Natural killer cell (primary cell): ENCODE results near the gene C1orf159. TPM values are rescaled to one million over a fixed set of nuclear protein-coding genes. Genes with fewer than 3 reads are reported as not detected.
"Not testable (repeated sequence)": the region's sequence is repeated elsewhere in the genome, so short reads cannot be mapped to it uniquely, and the experiment has no call there.

Source experiments
- ATAC-seq, 3 donors: fragments of 150-1000 bp in 2 of 3; fragments of 200-7000 bp in 1 of 3; cut with Tn5 transposase; 1 replicate in 1 of 3; 2 replicates in 2 of 3; pipeline ENCODE4 v1.10.0; 2021; ENCODE audit warnings: mild to moderate bottlenecking in 2 of 3, moderate library complexity in 2 of 3
- DNase-seq, 2 donors: peaks; one replicate each; pipeline versions ENCODE4 v3.0.0 to v3.0.0-alpha.2; 2013 to 2021; ENCODE audit warnings: mixed read lengths in 1 of 2
- H3K27ac ChIP-seq: one replicate; pipeline ENCODE4 v1.5.1; 2013; ENCODE audit warnings: mild to moderate bottlenecking, low read length
- H3K27me3 ChIP-seq: one replicate; pipeline ENCODE4 v1.6.1; 2013; ENCODE audit warnings: low read length; ENCODE audit not compliant: control insufficient read depth, insufficient read depth
- H3K36me3 ChIP-seq: one replicate; pipeline ENCODE4 v1.6.1; 2013; ENCODE audit warnings: low read length; ENCODE audit not compliant: control insufficient read depth, insufficient read depth
- H3K4me1 ChIP-seq: one replicate; pipeline ENCODE4 v1.6.1; 2013; ENCODE audit warnings: low read length; ENCODE audit not compliant: control insufficient read depth, insufficient read depth
- H3K4me3 ChIP-seq: one replicate; pipeline ENCODE4 v1.5.1; 2013; ENCODE audit warnings: low read length
- H3K9me3 ChIP-seq: one replicate; pipeline ENCODE4 v1.6.1; 2013; ENCODE audit warnings: low read length; ENCODE audit not compliant: control insufficient read depth, insufficient read depth
- H3K27ac Mint-ChIP-seq, 2 donors: one replicate each; pipeline ENCODE4 v1.8.0; 2022; ENCODE audit warnings: mild to moderate bottlenecking in 2 of 2, mixed read lengths in 2 of 2, moderate library complexity in 1 of 2
- H3K27me3 Mint-ChIP-seq, 2 donors: one replicate each; pipeline ENCODE4 v1.8.0; 2022; ENCODE audit warnings: low read depth in 2 of 2, mixed read lengths in 2 of 2
- H3K36me3 Mint-ChIP-seq: one replicate; pipeline ENCODE4 v1.8.0; 2022; ENCODE audit warnings: mixed read lengths
- H3K4me1 Mint-ChIP-seq, 2 donors: one replicate each; pipeline ENCODE4 v1.8.0; 2022; ENCODE audit warnings: mixed read lengths in 2 of 2
- H3K4me3 Mint-ChIP-seq: one replicate; pipeline ENCODE4 v1.8.0; 2022; ENCODE audit warnings: mild to moderate bottlenecking, moderate library complexity, mixed read lengths
- H3K9me3 Mint-ChIP-seq, 2 donors: one replicate each; pipeline ENCODE4 v1.8.0; 2022; ENCODE audit warnings: mixed read lengths in 2 of 2
- WGBS: methylation state at CpG from one replicate; pipeline ENCODE4 v1.1.7; 2013; ENCODE audit warnings: missing lambda C conversion rate; ENCODE audit not compliant: insufficient coverage; 5-methylcytosine and 5-hydroxymethylcytosine counted together
- intact Hi-C: fragments of 100-400 bp; cut with micrococcal nuclease; formaldehyde crosslinking; loops from one replicate; pipeline ENCODE4 v1.14.2; 2022
- total RNA-seq, 4 donors: library from RNA; stranded (reverse); fragments of 120-200 nt in 1 of 4; gene quantifications; one replicate each; pipeline versions ENCODE4 v1.2.3 to v1.2.4, GENCODE V29; 2013 to 2022
- TF ChIP-seq, protein P1 (sequence below): fragments of 200-600 bp; IDR thresholded peaks from one replicate; pipeline ENCODE4 v1.8.0; 2022; ENCODE audit warnings: antibody characterized with exemption

Gene C1orf159
- total RNA-seq, 3 donors from 2014 or later (not counting 1 experiment from before 2014, with no cell fraction given): 19.6 to 25.1 (median 21.5) TPM

DNA sequence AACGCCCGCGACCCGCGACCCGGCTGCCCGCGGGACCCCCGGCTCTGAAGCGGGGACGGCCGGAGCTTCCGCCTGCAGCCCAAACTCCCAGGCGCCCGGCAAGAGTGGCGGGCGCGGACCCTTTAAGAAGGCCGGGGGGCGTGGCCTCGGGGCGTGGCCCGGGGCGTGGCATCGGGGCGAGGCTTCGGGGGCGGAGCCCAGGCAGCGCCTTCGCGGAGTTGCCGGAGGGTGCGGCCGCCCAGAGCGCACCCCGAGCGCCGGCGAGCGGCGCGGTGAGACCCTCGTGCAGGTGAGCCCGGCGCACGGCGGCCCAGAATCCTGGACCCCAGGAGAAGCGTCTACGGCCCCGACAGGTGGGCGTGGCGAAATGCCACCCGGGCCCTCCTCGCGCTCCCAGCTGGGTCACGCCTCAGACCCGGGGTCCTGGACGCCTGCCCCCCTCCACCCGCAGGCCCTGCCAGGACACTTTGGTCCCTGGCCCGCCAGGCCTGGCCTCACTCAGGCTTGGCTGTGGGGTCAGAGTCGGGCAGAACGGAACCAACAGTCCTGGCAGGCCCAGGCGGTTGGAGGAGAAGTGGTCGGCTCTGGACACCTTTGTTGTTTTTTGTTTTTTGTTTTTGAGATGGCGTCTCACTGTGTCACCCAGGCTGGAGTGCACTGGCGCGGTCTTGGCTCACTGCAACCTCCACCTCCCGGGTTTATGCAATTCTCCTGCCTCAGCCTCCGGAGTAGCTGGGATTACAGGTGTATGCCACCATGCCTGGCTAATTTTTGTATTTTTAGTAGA lies 56.2 kb downstream of the C1orf159 start:
- Histone ChIP-seq H3K27me3 (peaks cover 47% of the 10 kb centered on the region), H3K9me3 (no peaks in the 10 kb centered on the region), H3K4me3 (peak overlapping the region; percentile 7), H3K4me1 (peaks cover 31% of the 10 kb centered on the region), H3K36me3 (no peaks in the 10 kb centered on the region), H3K27ac (no peak overlapping the region)
- Mint-ChIP-seq H3K27me3 (peaks cover 7 to 33% of the 10 kb centered on the region in 2 donors), H3K27ac (no peak overlapping the region), H3K9me3 (no peaks in the 10 kb centered on the region), H3K36me3 (no peaks in the 10 kb centered on the region), H3K4me3 (peak overlapping the region; percentile 25), H3K4me1 (peaks cover 0 to 18% of the 10 kb centered on the region in 2 donors)
- 3% methylated on average over 69 of the region's 69 CpGs for WGBS
- intact Hi-C loops: no loop called here
- peak; percentile 79 to 90 for DNase-seq
- ATAC-seq: peak; percentile 60 to 82 (median 70)
- TF ChIP-seq, protein P1, sequence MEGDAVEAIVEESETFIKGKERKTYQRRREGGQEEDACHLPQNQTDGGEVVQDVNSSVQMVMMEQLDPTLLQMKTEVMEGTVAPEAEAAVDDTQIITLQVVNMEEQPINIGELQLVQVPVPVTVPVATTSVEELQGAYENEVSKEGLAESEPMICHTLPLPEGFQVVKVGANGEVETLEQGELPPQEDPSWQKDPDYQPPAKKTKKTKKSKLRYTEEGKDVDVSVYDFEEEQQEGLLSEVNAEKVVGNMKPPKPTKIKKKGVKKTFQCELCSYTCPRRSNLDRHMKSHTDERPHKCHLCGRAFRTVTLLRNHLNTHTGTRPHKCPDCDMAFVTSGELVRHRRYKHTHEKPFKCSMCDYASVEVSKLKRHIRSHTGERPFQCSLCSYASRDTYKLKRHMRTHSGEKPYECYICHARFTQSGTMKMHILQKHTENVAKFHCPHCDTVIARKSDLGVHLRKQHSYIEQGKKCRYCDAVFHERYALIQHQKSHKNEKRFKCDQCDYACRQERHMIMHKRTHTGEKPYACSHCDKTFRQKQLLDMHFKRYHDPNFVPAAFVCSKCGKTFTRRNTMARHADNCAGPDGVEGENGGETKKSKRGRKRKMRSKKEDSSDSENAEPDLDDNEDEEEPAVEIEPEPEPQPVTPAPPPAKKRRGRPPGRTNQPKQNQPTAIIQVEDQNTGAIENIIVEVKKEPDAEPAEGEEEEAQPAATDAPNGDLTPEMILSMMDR: peak; percentile 2

DNA sequence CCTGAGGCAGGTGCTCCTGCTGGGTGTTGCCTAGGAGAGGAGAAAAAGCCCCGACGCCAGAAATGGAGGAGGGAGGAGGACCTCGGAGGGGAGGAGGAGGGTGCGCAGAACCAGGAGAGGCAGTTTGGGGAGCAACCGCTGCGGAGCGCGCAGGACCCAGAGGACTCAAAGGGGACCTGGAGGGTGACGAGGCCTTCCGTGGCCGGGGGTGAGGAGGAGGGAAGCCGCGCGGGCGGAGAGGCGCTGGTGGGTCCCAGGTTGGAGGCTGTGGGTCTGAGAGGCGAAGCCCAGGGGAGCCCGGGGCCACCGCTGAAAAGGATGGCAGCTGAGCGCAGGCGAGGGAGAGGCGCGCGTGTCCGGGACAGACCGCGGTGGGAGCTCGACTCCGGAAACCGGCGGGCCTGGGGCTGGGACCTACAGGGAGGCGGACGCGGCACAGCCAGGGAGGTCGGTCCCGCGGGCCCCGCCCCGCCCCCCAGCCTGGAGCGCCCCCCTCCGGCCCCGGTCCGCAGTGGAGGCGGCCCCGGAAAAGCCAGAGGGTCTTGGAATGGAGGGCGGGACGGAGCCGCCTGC lies 56.9 kb downstream of the C1orf159 start:
- Mint-ChIP-seq H3K4me3 (peak overlapping the region; percentile 68), H3K36me3 (no peaks in the 10 kb centered on the region), H3K27ac (peak overlapping the region in 1 of 2 donors; percentile 68), H3K27me3 (peaks cover 7 to 33% of the 10 kb centered on the region in 2 donors), H3K4me1 (peaks cover 0 to 13% of the 10 kb centered on the region in 2 donors), H3K9me3 (no peaks in the 10 kb centered on the region)
- intact Hi-C loops: no loop called here
- Histone ChIP-seq H3K9me3 (no peaks in the 10 kb centered on the region), H3K36me3 (no peaks in the 10 kb centered on the region), H3K27me3 (peaks cover 47% of the 10 kb centered on the region), H3K4me3 (peak overlapping the region; percentile 11), H3K4me1 (peaks cover 25% of the 10 kb centered on the region), H3K27ac (no peak overlapping the region)
- DNase-seq (peak in 1 of 2 donors; percentile 60), ATAC-seq (peak; percentile 6 to 17 (median 8))
- TF ChIP-seq, protein P1: peak; percentile 21
- WGBS: 1% methylated on average over 48 of the region's 48 CpGs

DNA sequence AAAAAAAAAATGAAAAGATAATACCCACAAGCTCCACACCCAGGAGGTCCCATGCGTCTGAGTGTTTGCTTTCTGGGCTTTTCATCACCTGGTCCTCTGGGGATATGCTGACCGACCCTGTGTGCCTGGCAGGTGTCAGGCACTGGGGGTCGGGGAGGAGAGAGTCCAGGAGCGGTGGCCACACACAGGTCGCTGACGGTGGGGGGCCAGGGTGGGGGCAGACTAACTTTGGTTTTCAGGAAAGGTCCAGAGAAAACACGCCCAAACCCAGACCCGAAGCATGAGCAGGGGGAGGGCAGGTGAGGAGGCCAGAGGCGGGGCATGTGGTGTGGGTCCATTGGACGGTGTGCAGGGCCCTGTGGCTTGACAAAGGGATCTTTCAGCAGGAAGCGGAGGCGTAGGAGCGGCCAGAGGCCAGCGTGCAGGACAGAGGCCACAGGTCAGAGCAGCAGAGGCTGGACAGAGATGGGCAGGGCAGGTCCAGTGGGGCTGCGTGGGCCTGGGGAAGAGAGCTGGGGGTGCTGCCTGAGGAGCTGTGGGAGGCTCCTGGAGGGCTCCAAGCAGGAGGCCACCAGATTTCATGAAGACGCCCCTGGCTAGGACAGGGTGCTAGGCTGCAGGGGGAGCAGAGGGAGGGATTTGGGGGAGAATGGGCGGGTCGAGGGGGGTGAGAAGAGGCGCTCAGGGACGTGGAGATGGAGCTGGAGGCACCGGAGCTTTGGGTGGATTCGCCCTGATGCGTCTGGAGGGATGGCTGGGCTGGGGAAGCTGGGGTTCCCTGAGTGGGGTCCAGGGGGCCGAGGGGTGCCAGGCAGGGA lies 57.6 kb downstream of the C1orf159 start:
- 30% methylated on average over 24 of the region's 24 CpGs for WGBS
- Mint-ChIP-seq H3K9me3 (no peaks in the 10 kb centered on the region), H3K36me3 (no peaks in the 10 kb centered on the region), H3K27ac (peak overlapping the region in 1 of 2 donors; percentile 68), H3K27me3 (peaks cover 7 to 33% of the 10 kb centered on the region in 2 donors), H3K4me3 (peak overlapping the region; percentile 74), H3K4me1 (peaks cover 0 to 11% of the 10 kb centered on the region in 2 donors)
- intact Hi-C loops: no loop called here
- Histone ChIP-seq H3K4me1 (peaks cover 18% of the 10 kb centered on the region), H3K27ac (no peak overlapping the region), H3K27me3 (peaks cover 43% of the 10 kb centered on the region), H3K9me3 (no peaks in the 10 kb centered on the region), H3K4me3 (no peak overlapping the region), H3K36me3 (no peaks in the 10 kb centered on the region)
- TF ChIP-seq, protein P1: no peak
- no peak for ATAC-seq
- no peak for DNase-seq

DNA sequence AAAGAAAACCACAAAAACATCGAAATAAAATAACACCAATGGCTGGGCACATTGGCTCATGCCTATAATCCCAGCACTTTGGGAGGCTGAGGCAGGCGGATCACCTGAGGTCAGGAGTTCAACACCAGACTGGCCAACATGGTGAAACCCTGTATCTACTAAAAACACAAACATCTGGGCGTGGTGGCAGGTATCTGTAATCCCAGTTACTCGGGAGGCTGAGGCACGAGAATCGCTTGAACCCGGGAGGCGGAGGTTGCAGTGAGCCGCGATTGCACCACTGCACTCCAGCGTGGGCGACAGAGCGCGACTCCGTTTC lies 58.2 kb downstream of the C1orf159 start:
- intact Hi-C loops: not testable (repeated sequence)

More for the DNA sequence above, 58.2 kb downstream of the C1orf159 start:
- not testable (repeated sequence) for H3K36me3 Mint-ChIP-seq, H3K27ac ChIP-seq, H3K4me3 ChIP-seq, DNase-seq, H3K36me3 ChIP-seq, H3K27ac Mint-ChIP-seq, ATAC-seq, H3K9me3 Mint-ChIP-seq, H3K9me3 ChIP-seq
- peaks cover 37% of the 10 kb centered on the region for H3K27me3 ChIP-seq
- peaks cover 15% of the 10 kb centered on the region for H3K4me1 ChIP-seq
- peaks cover 7 to 30% of the 10 kb centered on the region in 2 donors for H3K27me3 Mint-ChIP-seq
- WGBS: 75% methylated on average over 14 of the region's 15 CpGs
- peak overlapping the region; percentile 17 for H3K4me3 Mint-ChIP-seq
- H3K4me1 Mint-ChIP-seq: peaks cover 0 to 11% of the 10 kb centered on the region in 2 donors
